Kidney glomerular epithelial cell (primary cell): Measurements from ENCODE around the gene PSMD7.
"Not testable (repeated sequence)": the region's sequence is repeated elsewhere in the genome, so short reads cannot be mapped to it uniquely, and the experiment has no call there.

Source experiments
- DNase-seq: peaks from one replicate; lab custom pipeline; 2025; lab: John Stamatoyannopoulos, UW

The PSMD7 gene

DNA sequence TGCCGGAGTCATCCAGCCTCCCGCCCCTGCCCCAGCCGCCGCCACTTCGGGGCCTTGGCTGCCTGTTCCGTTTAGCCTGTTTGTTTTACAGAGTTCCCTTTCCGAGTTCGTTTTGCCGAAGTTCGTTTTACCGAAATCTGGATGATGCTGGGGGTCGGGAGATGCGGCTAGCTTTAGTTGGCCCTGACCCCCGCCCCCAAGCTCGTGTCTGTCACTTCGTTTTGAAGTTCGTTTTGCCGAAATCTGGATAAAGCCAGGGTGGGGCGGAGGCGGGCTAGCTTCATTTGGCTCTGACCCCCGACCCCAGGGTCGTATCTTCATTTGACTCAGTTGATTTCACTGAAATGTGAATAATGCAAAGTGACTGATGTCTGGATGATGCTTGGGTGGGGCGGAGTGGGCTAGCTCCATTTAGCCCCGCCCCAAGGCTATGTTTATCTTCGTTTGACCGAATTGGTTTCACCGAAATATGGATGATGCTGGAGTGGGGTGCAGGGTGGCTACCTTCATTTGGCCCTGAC lies 591 bp downstream of the PSMD7 start:
- no peak for DNase-seq

DNA sequence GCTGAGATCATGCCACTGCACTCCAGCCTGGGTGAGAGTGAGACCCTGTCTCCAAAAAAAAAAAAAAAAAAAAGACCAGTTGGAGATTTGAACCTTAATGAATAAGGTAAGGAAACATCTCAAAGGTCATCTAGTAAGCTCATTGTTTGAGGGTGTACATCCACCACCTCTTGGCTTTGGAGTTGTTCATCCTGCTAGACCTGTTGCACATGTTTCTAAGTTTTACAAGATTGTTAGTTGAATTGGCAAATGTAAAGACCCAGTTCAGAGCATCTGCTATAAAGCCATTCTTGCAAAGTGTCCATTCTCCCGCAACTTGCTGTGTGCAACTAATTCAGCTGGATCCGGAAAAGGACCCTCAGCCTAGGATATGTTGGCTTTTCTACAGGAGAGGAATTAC lies 1.5 kb downstream of the PSMD7 start:
- DNase-seq = no peak

DNA sequence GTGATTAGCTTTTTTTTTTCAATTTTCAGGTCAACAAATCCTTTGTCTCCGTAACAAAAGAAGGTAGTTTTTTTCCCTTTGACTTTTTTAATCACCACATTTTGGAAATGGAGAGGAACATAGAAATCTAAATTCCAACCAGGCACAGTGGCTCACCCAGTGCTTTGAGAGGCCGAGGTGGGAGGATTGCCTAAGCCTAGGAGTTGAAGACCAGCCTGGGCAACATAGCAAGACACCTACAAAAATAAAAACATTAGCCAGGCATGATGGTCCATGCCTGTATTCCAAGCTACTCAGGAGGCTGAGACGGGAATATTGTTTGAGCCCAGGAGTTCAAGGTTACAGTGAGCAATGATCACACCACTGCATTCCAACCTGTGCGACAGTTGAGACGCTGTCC lies 5.7 kb downstream of the PSMD7 start:
- no peak for DNase-seq

DNA sequence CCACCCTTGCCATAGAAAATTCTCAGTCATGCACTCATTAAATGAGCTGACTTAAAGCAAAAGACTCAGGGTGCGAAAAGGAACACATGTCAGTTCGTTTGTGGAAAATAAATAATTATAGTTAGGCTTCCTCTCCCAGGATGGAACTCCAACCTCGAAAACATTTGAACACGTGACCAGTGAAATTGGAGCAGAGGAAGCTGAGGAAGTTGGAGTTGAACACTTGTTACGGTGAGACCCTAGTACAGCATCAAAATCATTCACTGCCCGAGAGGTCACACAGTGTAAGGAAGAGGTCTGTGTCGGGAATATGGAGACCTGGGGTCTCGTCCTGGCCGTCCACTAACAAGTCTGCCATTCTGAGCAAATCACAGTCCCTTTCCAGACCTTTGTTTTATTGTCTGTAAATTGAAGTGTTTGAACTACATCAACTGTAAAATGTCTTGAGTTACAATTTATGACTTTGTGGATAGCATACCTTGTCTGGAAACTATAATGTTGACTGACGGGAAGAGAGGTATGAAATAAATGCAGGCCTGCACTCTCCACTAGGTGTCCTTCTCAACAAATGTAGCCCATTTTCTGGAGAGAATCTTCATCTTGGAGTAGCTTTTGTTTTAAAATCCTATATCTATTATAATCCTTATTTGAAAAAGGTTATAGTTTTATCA lies 7.7 kb downstream of the PSMD7 start:
- peak; percentile 1 for DNase-seq

DNA sequence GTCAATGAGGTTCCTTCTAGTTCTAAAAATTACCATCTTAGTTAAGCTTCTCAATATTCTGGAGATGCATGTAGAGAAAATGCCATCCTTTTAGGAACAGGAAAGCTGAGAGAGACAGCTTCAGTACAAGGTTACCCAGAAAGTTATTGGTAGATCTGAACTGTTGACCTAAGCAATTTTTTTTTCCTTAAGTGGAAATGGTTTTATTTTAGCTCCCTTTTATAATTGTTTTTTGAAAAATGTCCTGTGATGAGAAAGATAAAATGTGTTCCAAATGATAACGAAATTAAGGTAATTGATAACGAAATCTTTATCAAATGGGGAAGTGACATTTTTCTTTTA lies 8.2 kb downstream of the PSMD7 start:
- no peak for DNase-seq

DNA sequence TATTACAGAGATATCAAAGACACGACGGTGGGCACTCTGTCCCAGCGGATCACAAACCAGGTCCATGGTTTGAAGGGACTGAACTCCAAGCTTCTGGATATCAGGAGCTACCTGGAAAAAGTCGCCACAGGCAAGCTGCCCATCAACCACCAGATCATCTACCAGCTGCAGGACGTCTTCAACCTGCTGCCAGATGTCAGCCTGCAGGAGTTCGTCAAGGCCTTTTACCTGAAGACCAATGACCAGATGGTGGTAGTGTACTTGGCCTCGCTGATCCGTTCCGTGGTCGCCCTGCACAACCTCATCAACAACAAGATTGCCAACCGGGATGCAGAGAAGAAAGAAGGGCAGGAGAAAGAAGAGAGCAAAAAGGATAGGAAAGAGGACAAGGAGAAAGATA lies 8.7 kb downstream of the PSMD7 start:
- DNase-seq = no peak

DNA sequence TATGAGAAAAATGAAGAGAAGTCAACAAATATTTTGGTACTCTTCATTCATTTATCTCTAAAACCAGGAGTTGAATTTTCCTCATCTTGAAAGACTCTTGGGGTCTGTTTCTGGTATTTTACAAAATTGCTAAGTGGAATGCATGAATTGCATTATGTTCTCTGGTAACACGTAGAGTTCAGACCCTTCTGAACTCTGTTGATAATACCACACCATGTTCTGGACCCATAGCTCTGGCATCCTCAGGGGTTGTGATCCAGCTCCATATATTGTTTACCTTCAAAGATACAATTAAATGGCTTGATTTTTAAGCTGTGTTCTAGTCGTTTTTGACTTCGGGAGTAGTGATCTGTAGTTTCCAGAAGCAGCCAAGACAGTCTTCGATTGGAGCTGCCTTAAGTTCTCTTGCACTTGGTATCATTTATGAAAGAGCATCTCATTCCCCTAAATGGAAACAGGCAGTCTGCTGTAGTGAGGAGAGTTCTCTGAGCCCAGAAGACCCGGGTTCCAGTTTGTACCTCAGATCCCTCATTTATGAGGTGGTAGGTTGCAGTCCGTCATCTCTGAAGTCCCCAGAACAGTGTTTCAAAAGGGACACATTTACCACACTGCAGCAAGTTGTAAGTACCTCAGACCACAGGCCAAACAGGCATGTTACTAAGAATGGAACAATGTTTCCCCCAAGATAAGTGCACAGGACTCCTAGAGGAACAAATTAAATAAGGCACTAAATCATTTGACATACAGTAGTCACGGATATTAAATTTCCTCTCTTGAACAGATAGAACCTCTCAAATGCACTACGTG lies 9.6 kb downstream of the PSMD7 start:
- no peak for DNase-seq

DNA sequence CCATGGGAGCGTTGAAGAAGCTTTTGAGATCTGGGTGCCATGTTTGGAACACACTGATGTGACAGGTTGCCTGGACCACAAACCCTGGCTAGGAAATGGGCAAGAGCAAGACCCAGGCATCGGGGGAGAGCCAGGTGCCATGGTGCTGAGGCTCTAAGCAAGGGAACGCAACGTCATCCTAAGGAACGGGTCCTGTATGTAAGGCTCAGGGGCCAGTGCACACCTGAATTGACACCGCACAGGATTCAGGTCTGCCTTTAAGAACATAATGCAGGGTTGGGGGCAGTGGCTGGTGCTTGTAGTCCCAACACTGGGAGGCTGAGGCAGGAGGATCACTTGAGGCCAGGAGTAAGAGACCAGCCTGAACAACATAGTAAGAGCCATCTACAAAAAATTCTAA lies 10.8 kb downstream of the PSMD7 start:
- no peak for DNase-seq

DNA sequence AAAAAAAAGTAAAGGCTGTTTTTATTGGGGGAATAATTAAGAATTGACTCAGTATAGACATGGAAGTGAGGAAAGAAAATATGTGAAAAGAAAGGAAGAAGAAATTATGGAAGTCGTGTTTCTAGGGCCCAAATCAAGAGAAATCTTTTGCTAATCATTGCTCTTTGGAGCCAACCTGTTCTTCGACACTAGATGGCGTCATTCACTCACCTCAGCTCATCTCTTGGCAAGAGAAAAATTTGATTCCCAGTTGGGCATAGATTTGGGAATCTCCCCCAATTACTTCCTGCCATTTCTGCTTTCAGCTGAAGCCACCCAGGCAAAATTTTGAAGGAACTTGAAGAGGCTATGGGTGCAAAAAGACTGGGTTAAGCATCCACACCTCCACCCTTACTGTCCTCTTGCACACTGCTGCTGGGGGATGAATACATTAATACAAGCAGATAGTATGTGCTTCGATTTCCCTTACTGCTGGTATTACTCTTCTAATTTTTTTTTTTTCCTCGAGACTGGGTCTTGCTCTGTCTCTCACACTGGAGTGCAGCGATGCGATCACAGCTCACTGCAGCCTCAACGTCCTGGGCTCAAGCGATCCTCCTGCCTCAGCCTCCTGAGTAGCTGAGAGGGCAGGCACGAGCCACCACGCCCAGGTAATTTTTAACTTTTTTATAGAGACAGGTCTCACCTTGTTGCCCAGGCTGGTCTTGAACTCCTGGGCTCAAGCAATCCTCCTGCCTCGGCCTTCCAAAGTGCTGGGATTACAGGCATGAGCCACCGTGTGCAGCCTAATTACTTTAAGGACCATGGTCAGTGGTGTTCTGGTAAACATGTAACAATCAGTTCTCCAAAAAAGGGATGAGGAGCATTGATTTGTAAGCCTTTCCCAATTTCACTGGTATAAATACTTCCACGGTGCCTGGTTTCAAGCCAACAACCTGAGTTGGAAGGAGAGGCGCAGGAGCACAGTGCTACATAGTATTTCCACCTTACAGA lies 13.5 kb downstream of the PSMD7 start:
- peak; percentile 38 for DNase-seq

DNA sequence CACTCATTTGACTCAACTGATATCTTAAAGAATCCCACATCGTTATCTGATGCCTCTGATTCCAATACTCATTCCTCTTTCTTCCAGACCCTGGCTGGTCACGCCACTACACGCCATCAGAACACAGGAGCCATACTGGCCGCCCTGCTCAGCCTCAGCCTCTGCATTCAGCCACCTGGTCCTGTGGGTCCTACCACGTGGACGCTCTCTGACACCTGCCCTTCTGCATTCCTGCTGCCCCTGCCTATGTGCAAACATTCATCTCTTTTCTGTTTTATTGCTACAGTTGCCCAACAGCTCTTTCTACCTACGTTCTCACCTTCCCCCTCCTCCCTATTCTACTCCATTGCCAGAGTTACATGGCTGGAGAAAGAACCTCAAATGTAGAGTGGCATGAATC lies 18.4 kb downstream of the PSMD7 start:
- no peak for DNase-seq

DNA sequence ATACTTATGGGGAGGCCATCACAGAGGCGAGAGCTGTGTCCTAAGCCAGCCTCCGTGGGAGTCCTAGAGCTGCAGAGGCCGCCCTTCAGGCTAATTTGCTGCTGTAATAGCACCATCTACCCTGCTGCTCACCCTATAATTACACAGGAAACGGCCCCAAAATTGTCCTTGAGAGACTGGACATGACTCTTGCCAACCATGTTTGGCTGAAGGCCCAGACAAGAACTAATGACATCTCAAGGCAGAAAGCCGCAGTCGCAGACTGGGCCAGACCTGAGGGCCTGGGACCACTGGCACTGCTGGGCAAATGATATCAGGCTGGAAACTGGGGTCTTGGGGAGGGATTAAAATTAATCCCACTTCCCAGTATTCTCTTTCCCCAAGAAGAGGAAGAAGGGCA lies 24.1 kb downstream of the PSMD7 start:
- no peak for DNase-seq

DNA sequence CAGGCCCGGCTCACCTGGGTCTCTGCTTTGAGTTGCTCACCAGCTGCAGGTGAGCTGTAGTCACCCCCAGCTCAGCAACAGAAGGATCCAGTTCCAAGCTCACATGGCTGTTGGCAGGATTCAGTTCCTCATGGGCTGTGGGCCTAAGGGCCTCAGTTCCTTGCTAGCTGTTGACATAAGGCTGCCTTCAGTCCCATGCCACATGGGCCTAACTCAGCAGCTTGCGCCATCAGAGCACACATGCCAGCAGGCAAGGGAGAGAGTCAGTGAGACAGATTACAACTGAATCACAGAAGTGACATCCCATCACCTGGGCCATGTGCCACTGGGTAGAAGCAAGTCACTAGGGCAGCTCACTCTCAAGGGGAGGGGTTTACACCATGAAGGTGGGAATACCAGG lies 24.7 kb downstream of the PSMD7 start:
- no peak for DNase-seq

DNA sequence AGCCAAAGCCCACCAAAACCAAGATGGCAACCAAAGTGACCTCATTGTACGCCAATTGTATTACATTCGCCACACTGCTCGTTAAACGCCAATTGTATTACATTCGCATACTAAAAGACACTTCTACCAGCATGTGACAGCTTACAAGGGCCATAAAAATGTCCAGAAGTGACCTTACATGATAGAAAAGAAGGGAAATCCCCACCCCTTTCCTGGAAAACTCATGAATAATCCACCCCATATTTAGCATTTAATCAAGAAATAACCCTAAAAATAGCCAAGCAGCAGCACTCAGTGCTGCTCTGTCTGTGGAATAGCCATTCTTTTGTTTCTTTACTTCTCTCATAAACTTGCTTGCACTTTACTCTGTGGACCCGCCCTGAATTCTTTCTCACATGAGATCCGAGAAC lies 25.7 kb downstream of the PSMD7 start:
- no peak for DNase-seq

DNA sequence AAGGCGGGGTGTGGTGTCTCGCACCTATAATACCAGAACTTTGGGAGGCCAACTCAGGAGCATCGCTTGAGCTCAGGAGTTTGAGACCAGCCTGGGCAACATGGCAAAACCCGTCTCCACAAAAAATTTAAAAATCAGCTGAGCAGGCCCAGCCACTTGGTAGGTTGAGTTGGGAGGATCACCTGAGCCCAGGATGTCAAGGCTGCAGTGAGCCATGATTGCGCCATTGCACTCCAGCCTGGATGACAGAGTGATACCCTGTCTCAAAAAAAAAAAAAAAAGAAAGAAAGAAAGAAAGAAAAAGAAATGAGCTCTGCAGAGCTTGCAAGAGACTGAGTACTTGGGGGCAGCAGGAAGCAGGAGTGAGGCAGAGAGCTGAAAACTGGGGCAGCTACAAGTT lies 28.2 kb downstream of the PSMD7 start:
- DNase-seq = not testable (repeated sequence)

DNA sequence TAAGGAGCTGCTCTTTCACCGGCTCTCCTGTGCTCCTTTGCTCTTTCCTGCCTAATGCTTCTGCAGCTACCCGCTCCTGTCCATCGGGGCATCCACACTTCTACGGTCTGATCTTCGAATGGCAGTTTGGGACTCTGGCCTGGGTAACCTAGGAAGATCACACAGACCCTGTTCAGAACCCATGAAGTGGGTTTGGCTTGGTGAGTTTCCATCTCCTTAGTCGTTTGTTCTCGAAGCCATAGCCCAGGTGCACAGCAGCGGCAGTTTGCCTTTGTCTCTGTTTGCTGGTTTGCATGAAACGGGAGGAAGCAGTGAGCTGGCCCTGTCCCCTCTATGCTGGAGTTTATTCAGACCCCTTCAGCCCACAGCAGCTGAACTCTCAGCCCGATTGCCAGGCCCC lies 29.0 kb downstream of the PSMD7 start:
- no peak for DNase-seq

DNA sequence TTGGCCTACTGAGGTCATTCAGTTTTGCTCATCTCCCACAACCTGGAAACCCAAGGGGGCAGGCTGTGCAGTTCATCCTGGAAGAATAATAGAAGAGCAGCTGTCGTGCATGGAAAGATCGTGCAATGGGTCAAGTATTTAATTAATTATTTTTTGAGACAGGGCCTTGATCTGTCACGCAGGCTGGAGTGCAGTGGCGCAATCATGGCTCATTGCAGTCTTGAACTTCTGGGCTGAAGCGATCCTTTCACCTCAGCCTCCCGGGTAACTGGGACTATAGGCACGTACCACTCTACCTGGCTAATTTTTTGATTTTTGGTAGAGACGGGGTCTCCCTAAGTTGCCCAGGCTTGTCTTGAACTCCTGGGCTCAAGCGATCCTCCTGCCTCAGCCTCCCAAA lies 31.7 kb downstream of the PSMD7 start:
- not testable (repeated sequence) for DNase-seq

DNA sequence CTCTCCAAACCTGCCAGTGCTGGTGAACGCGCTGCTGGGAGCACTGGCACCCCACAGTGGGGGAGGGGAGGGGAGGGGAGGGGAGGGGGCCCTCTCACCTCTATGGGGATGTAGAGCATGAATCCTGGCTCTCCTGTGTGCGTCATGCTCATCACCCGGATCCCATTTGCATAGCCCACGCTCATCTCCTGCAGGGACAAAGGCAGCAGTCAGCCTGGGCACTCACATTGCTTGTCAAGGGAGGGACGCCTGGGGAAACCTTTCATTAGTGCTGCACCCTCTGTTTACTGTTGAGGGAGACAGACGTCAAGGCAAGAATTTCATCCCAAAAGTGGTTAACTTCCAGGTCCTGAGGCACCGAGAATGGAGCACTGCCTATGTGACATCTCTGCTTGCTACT lies 35.9 kb downstream of the PSMD7 start:
- DNase-seq = not testable (repeated sequence)

DNA sequence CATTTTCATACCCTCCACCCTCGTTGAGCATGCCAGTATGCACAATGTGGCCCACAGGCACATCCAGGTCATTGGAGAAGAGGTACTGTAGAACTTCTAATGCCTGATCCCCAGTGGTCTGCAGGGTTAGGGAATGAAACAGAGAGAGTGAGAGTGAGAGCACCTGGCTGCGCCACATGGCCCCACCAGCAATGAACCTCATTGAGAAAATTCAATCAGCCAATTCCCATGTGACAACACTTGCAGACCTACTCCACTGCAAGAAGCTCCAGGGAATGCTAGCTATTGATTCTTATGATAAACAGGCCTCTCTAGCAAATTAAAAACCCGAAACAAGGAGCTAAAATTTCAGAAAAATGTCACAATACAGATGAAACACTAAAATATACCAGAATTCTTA lies 40.9 kb downstream of the PSMD7 start:
- not testable (repeated sequence) for DNase-seq

DNA sequence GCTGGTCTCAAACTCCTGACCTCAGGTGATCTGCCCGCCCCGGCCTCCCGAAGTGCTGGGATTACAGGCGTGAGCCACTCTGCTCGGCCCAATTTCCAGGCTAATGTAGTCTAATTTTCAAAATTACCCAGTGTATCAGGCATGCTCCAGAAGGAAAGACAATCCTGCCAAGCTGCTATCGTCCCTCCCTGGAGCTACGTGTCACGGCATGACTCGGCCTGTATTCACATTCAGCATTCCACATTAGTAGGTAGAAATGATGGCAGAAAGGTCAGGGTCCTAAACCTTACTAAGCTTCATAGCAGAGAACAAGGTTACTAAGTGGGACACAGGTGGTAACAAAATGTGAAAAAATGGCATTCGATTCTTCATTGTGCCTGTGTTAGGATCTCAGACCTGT lies 42.6 kb downstream of the PSMD7 start:
- not testable (repeated sequence) for DNase-seq

DNA sequence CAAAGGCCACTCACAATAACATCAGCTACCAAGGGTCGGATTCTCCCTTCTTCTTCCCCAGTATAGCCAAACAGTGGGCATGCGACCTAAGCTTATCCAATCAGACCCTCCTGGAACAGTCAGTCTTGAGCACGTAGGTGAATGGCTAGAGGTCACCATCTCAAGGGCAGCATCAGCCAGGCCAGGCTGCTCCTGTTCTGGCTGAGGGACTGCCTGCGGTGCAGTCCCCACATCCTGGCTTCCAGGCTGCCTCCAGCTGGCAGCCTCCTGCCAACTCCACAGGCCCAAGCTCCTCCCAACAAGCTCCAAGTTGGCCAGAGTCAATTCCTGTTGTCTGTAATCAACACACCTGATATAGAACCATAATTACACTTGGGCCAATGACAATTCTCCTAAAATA lies 56.4 kb downstream of the PSMD7 start:
- not testable (repeated sequence) for DNase-seq
